Omental fat pad (tissue), 4 donors: ENCODE results near the gene TMEM156. TPM values are rescaled to one million over a fixed set of nuclear protein-coding genes. Genes with fewer than 3 reads are reported as not detected.

ENCODE experiments used
- ATAC-seq: fragments of 150-250 bp; one replicate; pipeline ENCODE4 v1.9.1; 2016; ENCODE audit warnings: mild to moderate bottlenecking, moderate library complexity; ENCODE audit not compliant: low FRiP score
- DNase-seq: peaks from one replicate; pipeline ENCODE4 v3.0.0-alpha.2; 2019; ENCODE audit warnings: low spot score
- CTCF ChIP-seq, 3 donors: fragments of 450-650 bp; IDR thresholded peaks; one replicate each; pipeline ENCODE4 v1.5.1; 2016 to 2017; ENCODE audit warnings: antibody characterized with exemption in 3 of 3, mild to moderate bottlenecking in 3 of 3, moderate library complexity in 2 of 3
- total RNA-seq, 4 donors: library from RNA; depleted of rRNA; stranded (reverse); fragments of >200 nt; gene quantifications; one replicate each; pipeline ENCODE4 v1.1.0, GENCODE V29; 2016

The TMEM156 gene
- total RNA-seq, 4 donors from 2014 or later = 0.82 TPM; not detected in 3

- ATAC-seq = no peak
- no peak for DNase-seq
- TF ChIP-seq CTCF (IDR thresholded peaks at IDR 0.05) = no peak
These were observed 1.5 kb downstream of the TMEM156 start for GRCh38 chr4:39030725-39031124.

- ATAC-seq (no peak), DNase-seq (no peak)
- no peak for TF ChIP-seq CTCF (IDR thresholded peaks at IDR 0.05)
These were observed 2.2 kb downstream of the TMEM156 start for GRCh38 chr4:39029752-39030694.

- DNase-seq (no peak), ATAC-seq (no peak)
- TF ChIP-seq CTCF (IDR thresholded peaks at IDR 0.05) = no peak
These were observed 6.1 kb downstream of the TMEM156 start for GRCh38 chr4:39026096-39026495.

- ATAC-seq (peak; percentile 94), DNase-seq (no peak)
- TF ChIP-seq CTCF (IDR thresholded peaks at IDR 0.05) = no peak
These were observed 6.6 kb downstream of the TMEM156 start for GRCh38 chr4:39025552-39026085.

- no peak for TF ChIP-seq CTCF (IDR thresholded peaks at IDR 0.05)
- no peak for ATAC-seq
- DNase-seq = no peak
These were observed 7.8 kb downstream of the TMEM156 start for GRCh38 chr4:39024311-39024865.

GRCh38 chr4:39023059-39023458 is 9.2 kb downstream of the TMEM156 start:
- no peak for TF ChIP-seq CTCF (IDR thresholded peaks at IDR 0.05)
- DNase-seq (no peak), ATAC-seq (no peak)
